GM23338 (cell line): ENCODE data around the gene THAP8.

Source experiments
- CREB1 ChIP-seq: fragments of 250-450 bp; sonication (Bioruptor Pico); IDR thresholded peaks from 2 replicates; pipeline ENCODE4 v1.5.0; 2020; ENCODE audit warnings: low read depth, mild to moderate bottlenecking, moderate library complexity
- EZH2 ChIP-seq: fragments of 200-600 bp; sonication (generic); IDR thresholded peaks from one replicate; pipeline ENCODE4 v1.8.0; 2017; ENCODE audit warnings: antibody characterized with exemption, mild to moderate bottlenecking, low read depth; ENCODE audit not compliant: unreplicated experiment
- EZH2phosphoT487 ChIP-seq: fragments of 200-600 bp; sonication (generic); IDR thresholded peaks from one replicate; pipeline ENCODE4 v1.8.1; 2018; ENCODE audit warnings: antibody characterized with exemption; ENCODE audit not compliant: unreplicated experiment
- JUNB ChIP-seq: IDR thresholded peaks from one replicate; pipeline ENCODE4 v1.6.1; 2016; ENCODE audit warnings: antibody characterized with exemption; ENCODE audit not compliant: unreplicated experiment
- NANOG ChIP-seq: IDR thresholded peaks from 2 replicates; pipeline ENCODE4 v1.6.1; 2016; ENCODE audit warnings: antibody characterized with exemption, borderline replicate concordance
- POLR2AphosphoS5 ChIP-seq: IDR thresholded peaks from 2 replicates; pipeline ENCODE4 v1.6.1; 2016; ENCODE audit warnings: antibody characterized with exemption, low read depth
- REST ChIP-seq: IDR thresholded peaks from one replicate; pipeline ENCODE4 v1.6.1; 2018; ENCODE audit warnings: antibody characterized with exemption; ENCODE audit not compliant: unreplicated experiment
- STAT1 ChIP-seq: IDR thresholded peaks from one replicate; pipeline ENCODE4 v1.6.1; 2016; ENCODE audit warnings: antibody characterized with exemption; ENCODE audit not compliant: unreplicated experiment
- ZNF114 ChIP-seq: fragments of 250-450 bp; sonication (Bioruptor Pico); IDR thresholded peaks from 2 replicates; pipeline ENCODE4 v1.5.0; 2020; ENCODE audit warnings: mild to moderate bottlenecking, moderate library complexity
- ZNF331 ChIP-seq: fragments of 250-450 bp; sonication (Bioruptor Pico); IDR thresholded peaks from 2 replicates; pipeline ENCODE4 v1.5.0; 2020; ENCODE audit warnings: low read depth, mild to moderate bottlenecking, moderate library complexity
- ZNF462 ChIP-seq: fragments of 250-450 bp; sonication (Bioruptor Pico); IDR thresholded peaks from 2 replicates; pipeline ENCODE4 v1.5.0; 2020; ENCODE audit warnings: mild to moderate bottlenecking, moderate library complexity
- TF ChIP-seq, protein P1 (sequence below), 2 experiments: fragments of 200-600 bp in 1 of 2; sonication (generic) in 1 of 2; conservative IDR thresholded peaks; 2 replicates each; pipeline versions ENCODE4 v1.5.1 to v1.6.1; 2016 to 2017; ENCODE audit warnings: antibody characterized with exemption in 2 of 2, low read depth in 2 of 2, mild to moderate bottlenecking in 2 of 2, moderate library complexity in 1 of 2
- TF ChIP-seq, protein P2 (sequence below): IDR thresholded peaks from 2 replicates; pipeline ENCODE4 v1.6.1; 2016; ENCODE audit warnings: antibody characterized with exemption

- TF ChIP-seq, protein P1, sequence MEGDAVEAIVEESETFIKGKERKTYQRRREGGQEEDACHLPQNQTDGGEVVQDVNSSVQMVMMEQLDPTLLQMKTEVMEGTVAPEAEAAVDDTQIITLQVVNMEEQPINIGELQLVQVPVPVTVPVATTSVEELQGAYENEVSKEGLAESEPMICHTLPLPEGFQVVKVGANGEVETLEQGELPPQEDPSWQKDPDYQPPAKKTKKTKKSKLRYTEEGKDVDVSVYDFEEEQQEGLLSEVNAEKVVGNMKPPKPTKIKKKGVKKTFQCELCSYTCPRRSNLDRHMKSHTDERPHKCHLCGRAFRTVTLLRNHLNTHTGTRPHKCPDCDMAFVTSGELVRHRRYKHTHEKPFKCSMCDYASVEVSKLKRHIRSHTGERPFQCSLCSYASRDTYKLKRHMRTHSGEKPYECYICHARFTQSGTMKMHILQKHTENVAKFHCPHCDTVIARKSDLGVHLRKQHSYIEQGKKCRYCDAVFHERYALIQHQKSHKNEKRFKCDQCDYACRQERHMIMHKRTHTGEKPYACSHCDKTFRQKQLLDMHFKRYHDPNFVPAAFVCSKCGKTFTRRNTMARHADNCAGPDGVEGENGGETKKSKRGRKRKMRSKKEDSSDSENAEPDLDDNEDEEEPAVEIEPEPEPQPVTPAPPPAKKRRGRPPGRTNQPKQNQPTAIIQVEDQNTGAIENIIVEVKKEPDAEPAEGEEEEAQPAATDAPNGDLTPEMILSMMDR (conservative IDR thresholded peaks at IDR 0.05; ENCODE audit: low read depth in 2 of 2): no peak
- TF ChIP-seq EZH2 (no peak), EZH2phosphoT487 (no peak), CREB1 (CRISPR knock-in tag) (no peak), REST (no peak), POLR2AphosphoS5 (no peak), ZNF462 (CRISPR knock-in tag) (no peak), ZNF331 (no peak), NANOG (no peak), ZNF114 (CRISPR knock-in tag) (no peak), STAT1 (no peak), JUNB (no peak)
- TF ChIP-seq, protein P2, sequence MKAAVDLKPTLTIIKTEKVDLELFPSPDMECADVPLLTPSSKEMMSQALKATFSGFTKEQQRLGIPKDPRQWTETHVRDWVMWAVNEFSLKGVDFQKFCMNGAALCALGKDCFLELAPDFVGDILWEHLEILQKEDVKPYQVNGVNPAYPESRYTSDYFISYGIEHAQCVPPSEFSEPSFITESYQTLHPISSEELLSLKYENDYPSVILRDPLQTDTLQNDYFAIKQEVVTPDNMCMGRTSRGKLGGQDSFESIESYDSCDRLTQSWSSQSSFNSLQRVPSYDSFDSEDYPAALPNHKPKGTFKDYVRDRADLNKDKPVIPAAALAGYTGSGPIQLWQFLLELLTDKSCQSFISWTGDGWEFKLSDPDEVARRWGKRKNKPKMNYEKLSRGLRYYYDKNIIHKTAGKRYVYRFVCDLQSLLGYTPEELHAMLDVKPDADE: no peak
These were observed 27.8 kb upstream of the THAP8 start for GRCh38 chr19:36081894-36082293.
